GM12878 (cell line): ENCODE results near the gene FYB1. TPM values are rescaled to one million over a fixed set of nuclear protein-coding genes. Genes with fewer than 3 reads are reported as not detected.

Source experiments
- ATAC-seq: fragments of 200-7000 bp; cut with Tn5 transposase; 3 replicates; pipeline ENCODE4 v1.9.1; 2020; ENCODE audit warnings: mild to moderate bottlenecking, moderate library complexity
- BruUV-seq: library from RNA; stranded (reverse); fragments of 400-500 nt; replicated peaks from 2 replicates; lab custom pipeline; 2021; lab: Mats Ljungman, UMichigan
- CTCF ChIA-PET: fragments of 300-600 bp; sonication (Branson Sonifier 250); formaldehyde crosslinking; extraction: SDS; loops from one replicate; lab custom pipeline; 2021; ENCODE audit warnings: inconsistent platforms; lab: Yijun Ruan, JAX
- POLR2A ChIA-PET: fragments of 350-600 bp; formaldehyde crosslinking; extraction: SDS; loops from one replicate; lab custom pipeline; 2021; ENCODE audit warnings: inconsistent platforms; lab: Charles Lee
- RAD21 ChIA-PET: fragments of 300-600 bp; sonication (Branson Sonifier 250); formaldehyde crosslinking; loops from one replicate; lab custom pipeline; 2023; ENCODE audit warnings: antibody characterized with exemption; ENCODE audit not compliant: unreplicated experiment; lab: Charles Lee
- SMC1A ChIA-PET: fragments of 300-600 bp; sonication (Branson Sonifier 250); formaldehyde crosslinking; loops from one replicate; lab custom pipeline; 2023; ENCODE audit not compliant: unreplicated experiment, uncharacterized antibody; lab: Charles Lee
- DNase-seq: peaks from one replicate; pipeline ENCODE4 v3.0.0-alpha.2; 2011; ENCODE audit warnings: low read depth, low spot score
- FAIRE-seq: peaks from 3 replicates; lab custom pipeline; 2011; peaks lifted over from hg19 to GRCh38; lab: Jason Lieb, UNC
- H2AFZ ChIP-seq: 2 replicates; pipeline ENCODE4 v1.6.0; 2011; ENCODE audit warnings: low read depth, low read length, control low read depth; ENCODE audit not compliant: control insufficient read depth
- H3K27ac ChIP-seq: 2 replicates; pipeline ENCODE4 v1.5.1; 2011; ENCODE audit warnings: control low read depth; ENCODE audit not compliant: control insufficient read depth, insufficient read depth
- H3K27me3 ChIP-seq, 2 experiments: replicated peaks in 1 of 2; 2 replicates each; pipeline versions ENCODE4 v1.6.0 to v1.6.1; 2011; ENCODE audit warnings: low read length in 1 of 2; ENCODE audit not compliant: control insufficient read depth in 2 of 2, insufficient read depth in 2 of 2
- H3K36me3 ChIP-seq, 2 experiments: 2 replicates each; pipeline ENCODE4 v1.5.1; 2011; ENCODE audit warnings: low read length in 1 of 2; ENCODE audit not compliant: control insufficient read depth in 2 of 2, insufficient read depth in 2 of 2
- H3K4me1 ChIP-seq: 2 replicates; pipeline ENCODE4 v1.6.1; 2011; ENCODE audit warnings: mild to moderate bottlenecking, low read length, moderate library complexity, mixed read lengths; ENCODE audit not compliant: control insufficient read depth, insufficient read depth
- H3K4me2 ChIP-seq: 2 replicates; pipeline ENCODE4 v1.6.0; 2011; ENCODE audit warnings: control low read depth; ENCODE audit not compliant: control insufficient read depth, insufficient read depth
- H3K4me3 ChIP-seq: fragments of 200-600 bp; sonication (generic); 2 replicates; pipeline ENCODE4 v1.5.1; 2016
- H3K79me2 ChIP-seq: 2 replicates; pipeline ENCODE4 v1.6.0; 2011; ENCODE audit warnings: low read length; ENCODE audit not compliant: control insufficient read depth, insufficient read depth
- H3K9ac ChIP-seq: 2 replicates; pipeline ENCODE4 v1.8.0; 2011; ENCODE audit warnings: low read length, control low read depth, mixed read lengths; ENCODE audit not compliant: control insufficient read depth, insufficient read depth
- H3K9me3 ChIP-seq: replicated peaks from 3 replicates; pipeline ENCODE4 v1.5.1; 2011; ENCODE audit warnings: mild to moderate bottlenecking, low read length; ENCODE audit not compliant: control insufficient read depth, insufficient read depth
- H4K20me1 ChIP-seq: 2 replicates; pipeline ENCODE4 v1.6.0; 2011; ENCODE audit not compliant: control insufficient read depth, insufficient read depth
- E4F1 ChIP-seq: fragments of 450-650 bp; IDR thresholded peaks from 2 replicates; pipeline ENCODE4 v1.6.1; 2018; ENCODE audit warnings: borderline replicate concordance, mild to moderate bottlenecking; ENCODE audit not compliant: partially characterized antibody
- EGR1 ChIP-seq, 2 experiments: IDR thresholded peaks; 1 replicate in 1 of 2; 2 replicates in 1 of 2; pipeline ENCODE4 v1.6.1; 2011 to 2012; ENCODE audit warnings: low read depth in 2 of 2, low read length in 2 of 2, borderline replicate concordance in 1 of 2, mild to moderate bottlenecking in 1 of 2, moderate library complexity in 1 of 2
- ETV6 ChIP-seq, 2 experiments: fragments of 450-650 bp in 1 of 2; IDR thresholded peaks in 1 of 2; conservative IDR thresholded peaks in 1 of 2; 2 replicates each; pipeline ENCODE4 v1.6.1; 2014; ENCODE audit warnings: antibody characterized with exemption in 1 of 2, borderline replicate concordance in 1 of 2, low read depth in 1 of 2, mild to moderate bottlenecking in 1 of 2, moderate library complexity in 1 of 2
- EZH2 ChIP-seq: IDR thresholded peaks from 2 replicates; pipeline ENCODE4 v1.6.1; 2012; ENCODE audit warnings: low read depth, mild to moderate bottlenecking, control low read depth, inconsistent platforms, low read length, borderline replicate concordance; ENCODE audit not compliant: control insufficient read depth
- MTA3 ChIP-seq: IDR thresholded peaks from 2 replicates; pipeline ENCODE4 v1.6.1; 2012; ENCODE audit warnings: low read length, inconsistent platforms, borderline replicate concordance
- MYB ChIP-seq: fragments of 150-350 bp; IDR thresholded peaks from 2 replicates; pipeline ENCODE4 v1.6.1; 2014; ENCODE audit warnings: mild to moderate bottlenecking, low read depth, low read length, borderline replicate concordance
- RAD21 ChIP-seq: IDR thresholded peaks from 2 replicates; pipeline ENCODE4 v1.6.1; 2011; ENCODE audit warnings: mild to moderate bottlenecking, low read depth, low read length, moderate library complexity; ENCODE audit not compliant: insufficient read depth
- SMC3 ChIP-seq: IDR thresholded peaks from 2 replicates; pipeline ENCODE4 v1.6.1; 2011; ENCODE audit warnings: low read length, improper control_type of control experiment, borderline replicate concordance
- SUPT20H ChIP-seq: IDR thresholded peaks from 2 replicates; pipeline ENCODE4 v1.6.1; 2011; ENCODE audit warnings: low read depth, mild to moderate bottlenecking, low read length, moderate library complexity, borderline replicate concordance; ENCODE audit not compliant: control insufficient read depth
- TAF1 ChIP-seq: IDR thresholded peaks from 2 replicates; pipeline ENCODE4 v1.6.1; 2011; ENCODE audit warnings: mild to moderate bottlenecking, low read depth, low read length, borderline replicate concordance
- TCF7 ChIP-seq: IDR thresholded peaks from 2 replicates; pipeline ENCODE4 v1.6.1; 2014; ENCODE audit warnings: antibody characterized with exemption, borderline replicate concordance
- YBX1 ChIP-seq: fragments of 450-650 bp; IDR thresholded peaks from 2 replicates; pipeline ENCODE4 v1.6.1; 2016; ENCODE audit warnings: antibody characterized with exemption
- ZBED1 ChIP-seq: IDR thresholded peaks from 2 replicates; pipeline ENCODE4 v1.6.1; 2016; ENCODE audit warnings: borderline replicate concordance
- ZSCAN29 ChIP-seq: fragments of 450-650 bp; IDR thresholded peaks from 2 replicates; pipeline ENCODE4 v1.6.1; 2017; ENCODE audit warnings: mild to moderate bottlenecking, moderate library complexity
- WGBS: methylation state at CpG from one replicate; pipeline ENCODE4 v1.1.6; 2016; ENCODE audit warnings: low lambda C conversion rate; ENCODE audit not compliant: insufficient replicate concordance, insufficient coverage; ENCODE audit errors: missing lambda C conversion rate; 5-methylcytosine and 5-hydroxymethylcytosine counted together
- in situ Hi-C: fragments of 300-500 bp; cut with MboI; formaldehyde crosslinking; loops from 9 replicates; pipeline ENCODE4 v1.14.3; 2018; ENCODE audit warnings: mixed read lengths
- intact Hi-C: fragments of 100-400 bp; cut with micrococcal nuclease; formaldehyde crosslinking; loops from one replicate; pipeline ENCODE4 v1.14.2; 2022; ENCODE audit not compliant: unreplicated experiment
- polyA plus RNA-seq, 11 experiments: library from polyadenylated mRNA; depleted of rRNA in 4 of 11; unstranded in 6 of 11; stranded (reverse) in 5 of 11; fragments of >200 nt; fragmentation: Nextera tagmentation in 4 of 11; fragmentation: Illumina TruSeq in 1 of 11; extraction: Ambion mirVana in 4 of 11; extraction: Trizol in 1 of 11; gene quantifications; 1 replicate in 1 of 11; 2 replicates in 10 of 11; pipeline versions ENCODE4 v1.2.1 to v1.2.3, GENCODE V29; 2011 to 2016; ENCODE audit warnings: inconsistent platforms in 2 of 11, missing spikeins in 2 of 11, low read depth in 1 of 11
- total RNA-seq, 4 experiments: library from RNA; depleted of rRNA in 3 of 4; stranded (reverse); fragments of >200 nt in 3 of 4; fragmentation: Illumina TruSeq in 1 of 4; extraction: Trizol in 1 of 4; gene quantifications; 2 replicates each; pipeline versions ENCODE4 v1.2.1 to v1.2.3, GENCODE V29; 2013 to 2021
- TF ChIP-seq, protein P1 (sequence below): IDR thresholded peaks from 2 replicates; pipeline ENCODE4 v1.6.1; 2012; ENCODE audit warnings: low read length, inconsistent platforms

Gene FYB1
- total and polyA plus RNA-seq, 10 of the 15 experiments (the other 5 are each of a cell fraction or from before 2014, with no cell fraction given) = 0.06 to 4.3 (median 0.25) TPM; not detected in 2

- Histone ChIP-seq H3K27me3 (no peaks in the 10 kb centered on the region), H3K4me2 (no peak overlapping the region), H3K9me3 (no peaks in the 10 kb centered on the region; the same call in 2 of the 3 replicates), H3K9ac (no peak overlapping the region), H3K36me3 (no peaks in the 10 kb centered on the region), H4K20me1 (no peaks in the 10 kb centered on the region), H3K27ac (no peak overlapping the region), H3K4me1 (no peaks in the 10 kb centered on the region), H2AFZ (no peak overlapping the region), H3K79me2 (no peaks in the 10 kb centered on the region; the same call in 1 of the 2 replicates), H3K4me3 (no peak overlapping the region)
- TF ChIP-seq TCF7 = no peak
- no peak for TF ChIP-seq ZSCAN29
- no peak for TF ChIP-seq E4F1
- TF ChIP-seq YBX1 = no peak
- TF ChIP-seq TAF1 = no peak
- no peak for TF ChIP-seq RAD21
- no peak for TF ChIP-seq EZH2
- no peak for TF ChIP-seq MTA3
- no peak for TF ChIP-seq MYB
- TF ChIP-seq EGR1 (IDR thresholded peaks at IDR 0.05; ENCODE audit: borderline replicate concordance in 1 of 2, low read depth in 2 of 2, low read length in 2 of 2) = no peak
- no peak for TF ChIP-seq SUPT20H
- TF ChIP-seq, protein P1, sequence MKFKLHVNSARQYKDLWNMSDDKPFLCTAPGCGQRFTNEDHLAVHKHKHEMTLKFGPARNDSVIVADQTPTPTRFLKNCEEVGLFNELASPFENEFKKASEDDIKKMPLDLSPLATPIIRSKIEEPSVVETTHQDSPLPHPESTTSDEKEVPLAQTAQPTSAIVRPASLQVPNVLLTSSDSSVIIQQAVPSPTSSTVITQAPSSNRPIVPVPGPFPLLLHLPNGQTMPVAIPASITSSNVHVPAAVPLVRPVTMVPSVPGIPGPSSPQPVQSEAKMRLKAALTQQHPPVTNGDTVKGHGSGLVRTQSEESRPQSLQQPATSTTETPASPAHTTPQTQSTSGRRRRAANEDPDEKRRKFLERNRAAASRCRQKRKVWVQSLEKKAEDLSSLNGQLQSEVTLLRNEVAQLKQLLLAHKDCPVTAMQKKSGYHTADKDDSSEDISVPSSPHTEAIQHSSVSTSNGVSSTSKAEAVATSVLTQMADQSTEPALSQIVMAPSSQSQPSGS = no peak
- no peak for TF ChIP-seq ETV6 (conservative IDR thresholded peaks at IDR 0.05 in 1 of 2, IDR thresholded peaks at IDR 0.05 in 1 of 2; ENCODE audit: borderline replicate concordance in 1 of 2, low read depth in 1 of 2)
- no peak for TF ChIP-seq SMC3
- TF ChIP-seq ZBED1 = no peak
- ATAC-seq = no peak
- DNase-seq = no peak
- 70% methylated on average over 3 of the region's 3 CpGs for WGBS
- no TSS peak for BruUV-seq
- POLR2A ChIA-PET = interaction anchor here (1.5 to 2.6 kb wide), 2 partner anchors 13 to 26 kb away, joined by 4 to 8 read pairs; no protein-coding TSS in a partner anchor
- FAIRE-seq = no peak
- CTCF ChIA-PET = interaction anchor here (1.6 to 3.0 kb wide), 3 partner anchors 9 to 41 kb away, joined by 5 to 10 read pairs (median 6); no protein-coding TSS in a partner anchor
- RAD21 ChIA-PET = interaction anchor here (0.8 to 3.7 kb wide), 10 partner anchors 9 to 40 kb away, joined by 3 to 15 read pairs (median 6); partner anchors contain the start of gene FYB1
- SMC1A ChIA-PET = interaction anchor here (1.6 to 6.4 kb wide), 5 partner anchors 13 to 39 kb away, joined by 3 to 38 read pairs (median 27); partner anchors contain the start of gene FYB1
- in situ Hi-C loops = no loop called here
- intact Hi-C loops = no loop called here
Observed at GRCh38 chr5:39257554-39257953, 38.2 kb upstream of the FYB1 start.
